AG04450 (cell line): ENCODE results near the gene CXCL12. TPM values are rescaled to one million over a fixed set of nuclear protein-coding genes. Genes with fewer than 3 reads are reported as not detected.

Source experiments
- CTCF ChIA-PET: fragments of 300-600, 350-600 bp; formaldehyde crosslinking; extraction: SDS; loops from one replicate; lab custom pipeline; 2022; ENCODE audit warnings: antibody characterized with exemption, inconsistent platforms; lab: Charles Lee
- POLR2A ChIA-PET: fragments of 350-600 bp; formaldehyde crosslinking; extraction: SDS; loops from one replicate; lab custom pipeline; 2021; ENCODE audit warnings: antibody characterized with exemption, inconsistent platforms; lab: Yijun Ruan, JAX
- DNase-seq: peaks from one replicate; pipeline ENCODE4 v3.0.0-alpha.2; 2011; ENCODE audit warnings: low read depth, low spot score
- H3K27ac ChIP-seq: one replicate; pipeline ENCODE4 v1.5.1; 2012; ENCODE audit warnings: low read depth, low read length, control low read depth
- H3K27me3 ChIP-seq: one replicate; pipeline ENCODE4 v1.6.0; 2012; ENCODE audit warnings: low read length; ENCODE audit not compliant: control insufficient read depth, insufficient read depth
- H3K4me3 ChIP-seq: 2 replicates; pipeline ENCODE4 v1.5.1; 2011; ENCODE audit warnings: mild to moderate bottlenecking, low read depth, low read length, control low read depth
- H3K9me3 ChIP-seq: 2 replicates; pipeline ENCODE4 v1.5.1; 2012; ENCODE audit warnings: low read length; ENCODE audit not compliant: control insufficient read depth, insufficient read depth
- CTCF ChIP-seq: IDR thresholded peaks from 2 replicates; pipeline ENCODE4 v1.5.1; 2011; ENCODE audit warnings: low read depth, low read length, control low read depth, inconsistent platforms
- polyA plus RNA-seq: library from polyadenylated mRNA; depleted of rRNA; stranded (reverse); fragments of >200 nt; gene quantifications from 2 replicates; pipeline ENCODE4 v1.2.3, GENCODE V29; 2011

Gene CXCL12
- polyA plus RNA-seq, 1 experiment = 93.4 TPM

GRCh38 chr10:44378626-44379025 is 6.3 kb downstream of the CXCL12 start:
- Histone ChIP-seq H3K27ac (no peak overlapping the region), H3K4me3 (no peak overlapping the region), H3K27me3 (no peaks in the 10 kb centered on the region), H3K9me3 (no peaks in the 10 kb centered on the region; the same call in 1 of the 2 replicates)
- no peak for TF ChIP-seq CTCF
- DNase-seq = no peak
- POLR2A ChIA-PET = interaction anchor here (0.6 kb wide), 1 partner anchor 13 kb away, joined by 4 read pairs; no protein-coding TSS in a partner anchor
- CTCF ChIA-PET = no interaction called here

GRCh38 chr10:44377651-44378310 is 7.1 kb downstream of the CXCL12 start:
- ChIA-PET POLR2A (no interaction called here), CTCF (interaction anchor here (1.2 to 2.2 kb wide), 2 partner anchors 480 to 688 kb away, joined by 4 to 6 read pairs; no protein-coding TSS in a partner anchor)
- Histone ChIP-seq H3K9me3 (no peaks in the 10 kb centered on the region; the same call in 1 of the 2 replicates), H3K27me3 (no peaks in the 10 kb centered on the region), H3K27ac (no peak overlapping the region), H3K4me3 (no peak overlapping the region)
- no peak for TF ChIP-seq CTCF
- no peak for DNase-seq

GRCh38 chr10:44376472-44377099 is 8.3 kb downstream of the CXCL12 start:
- Histone ChIP-seq H3K4me3 (no peak overlapping the region), H3K27ac (no peak overlapping the region), H3K27me3 (no peaks in the 10 kb centered on the region), H3K9me3 (no peaks in the 10 kb centered on the region; the same call in 1 of the 2 replicates)
- DNase-seq = no peak
- no peak for TF ChIP-seq CTCF
- ChIA-PET POLR2A (no interaction called here), CTCF (interaction anchor here (0.6 to 2.2 kb wide), 4 partner anchors 10 to 525 kb away, joined by 3 to 6 read pairs (median 4); no protein-coding TSS in a partner anchor)

GRCh38 chr10:44374155-44374554 is 10.7 kb downstream of the CXCL12 start:
- TF ChIP-seq CTCF = no peak
- DNase-seq = no peak
- POLR2A ChIA-PET = no interaction called here
- CTCF ChIA-PET = no interaction called here
- Histone ChIP-seq H3K4me3 (no peak overlapping the region), H3K27me3 (no peaks in the 10 kb centered on the region), H3K9me3 (no peaks in the 10 kb centered on the region; the same call in 1 of the 2 replicates), H3K27ac (no peak overlapping the region)
